D341Med (cell line): Measurements from ENCODE around the gene PARP6.

Experiments
- DNase-seq: peaks from one replicate; pipeline ENCODE4 v3.0.0; 2012; ENCODE audit warnings: low spot score

PARP6 gene, protein sequence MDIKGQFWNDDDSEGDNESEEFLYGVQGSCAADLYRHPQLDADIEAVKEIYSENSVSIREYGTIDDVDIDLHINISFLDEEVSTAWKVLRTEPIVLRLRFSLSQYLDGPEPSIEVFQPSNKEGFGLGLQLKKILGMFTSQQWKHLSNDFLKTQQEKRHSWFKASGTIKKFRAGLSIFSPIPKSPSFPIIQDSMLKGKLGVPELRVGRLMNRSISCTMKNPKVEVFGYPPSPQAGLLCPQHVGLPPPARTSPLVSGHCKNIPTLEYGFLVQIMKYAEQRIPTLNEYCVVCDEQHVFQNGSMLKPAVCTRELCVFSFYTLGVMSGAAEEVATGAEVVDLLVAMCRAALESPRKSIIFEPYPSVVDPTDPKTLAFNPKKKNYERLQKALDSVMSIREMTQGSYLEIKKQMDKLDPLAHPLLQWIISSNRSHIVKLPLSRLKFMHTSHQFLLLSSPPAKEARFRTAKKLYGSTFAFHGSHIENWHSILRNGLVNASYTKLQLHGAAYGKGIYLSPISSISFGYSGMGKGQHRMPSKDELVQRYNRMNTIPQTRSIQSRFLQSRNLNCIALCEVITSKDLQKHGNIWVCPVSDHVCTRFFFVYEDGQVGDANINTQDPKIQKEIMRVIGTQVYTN

DNA sequence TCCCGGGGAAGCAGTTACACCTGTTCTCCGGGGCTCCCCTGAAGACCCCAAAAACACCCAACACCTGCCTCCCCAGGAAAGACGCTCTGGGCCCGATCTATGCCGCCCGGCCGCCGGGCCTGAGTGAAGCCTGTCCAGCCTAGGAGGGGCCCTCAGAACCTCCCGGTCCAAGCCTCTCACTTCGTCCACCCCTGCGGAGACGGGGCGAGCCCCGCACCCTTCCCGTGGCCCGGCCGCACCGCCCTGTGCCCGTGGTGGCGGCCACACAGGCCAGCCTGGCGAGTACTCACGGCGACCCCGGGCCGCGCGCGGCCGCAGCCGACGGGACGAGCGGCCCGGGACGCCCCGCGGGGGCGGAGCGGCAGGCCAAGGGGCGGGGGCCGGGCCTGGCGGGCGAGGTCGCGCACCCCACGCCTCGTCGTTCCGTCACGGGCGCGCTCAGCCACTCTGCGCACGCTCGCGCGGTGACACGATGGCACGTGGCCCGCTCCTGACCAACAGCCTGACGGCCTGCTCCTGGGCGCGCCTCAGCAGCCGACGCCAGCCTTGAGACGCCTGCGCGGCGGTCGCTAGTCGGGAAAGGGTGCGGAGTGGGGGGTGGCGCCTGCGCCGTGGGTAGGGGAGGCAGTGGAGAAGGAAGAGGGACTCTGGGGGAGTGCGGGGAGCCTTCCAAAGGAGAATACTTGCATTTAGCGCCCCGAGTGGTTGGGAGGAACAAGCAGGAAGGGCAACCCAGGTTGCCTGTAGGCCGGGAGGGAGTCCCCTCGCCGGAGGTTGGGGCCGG, at the start of gene PARP6:
Gene PARP6, minus strand, starts transcription at position 342 of the 784 bp plus-strand sequence. CDS start 5,077 bp downstream, outside the sequence.
- DNase-seq = peak; percentile 99

DNA sequence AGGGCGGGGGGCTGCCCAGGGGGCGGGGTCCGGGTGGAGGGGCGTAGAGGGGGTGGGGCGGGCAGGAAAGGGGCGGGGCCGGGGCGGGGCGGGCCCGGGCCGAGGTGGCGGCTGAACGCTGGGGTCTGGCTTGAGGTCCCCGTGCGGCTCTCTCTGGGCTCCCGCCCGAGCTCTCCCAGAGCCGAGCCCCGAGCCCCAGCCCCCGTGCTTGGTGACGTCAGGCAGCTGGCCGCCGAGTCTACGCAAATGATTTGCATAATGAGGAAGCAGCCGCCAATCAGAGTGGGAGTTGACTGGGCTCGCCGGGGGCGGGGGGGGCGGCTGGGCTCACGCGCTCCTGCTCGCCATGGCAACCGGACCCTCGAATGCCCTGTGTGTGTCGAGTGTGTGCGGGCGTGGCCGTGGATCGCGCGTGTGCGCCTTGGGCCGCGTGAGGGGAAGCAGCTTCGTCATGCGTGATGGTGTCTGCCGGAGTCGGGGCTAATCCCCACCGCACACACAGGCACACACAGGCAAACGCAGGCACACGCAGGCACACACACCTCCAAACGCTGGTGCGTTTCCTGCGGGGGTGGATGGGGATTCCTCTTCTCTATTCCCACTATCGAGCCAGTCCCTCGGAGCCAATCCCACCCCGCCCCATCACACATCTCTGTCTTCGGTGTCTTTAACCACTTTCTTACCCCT, 47.8 kb upstream of the PARP6 start, which contains the start of gene CELF6:
Gene CELF6, minus strand, starts transcription at position 173 of the 687 bp plus-strand sequence. CDS start 283 bp downstream, outside the sequence.
- peak; percentile 97 for DNase-seq

DNA sequence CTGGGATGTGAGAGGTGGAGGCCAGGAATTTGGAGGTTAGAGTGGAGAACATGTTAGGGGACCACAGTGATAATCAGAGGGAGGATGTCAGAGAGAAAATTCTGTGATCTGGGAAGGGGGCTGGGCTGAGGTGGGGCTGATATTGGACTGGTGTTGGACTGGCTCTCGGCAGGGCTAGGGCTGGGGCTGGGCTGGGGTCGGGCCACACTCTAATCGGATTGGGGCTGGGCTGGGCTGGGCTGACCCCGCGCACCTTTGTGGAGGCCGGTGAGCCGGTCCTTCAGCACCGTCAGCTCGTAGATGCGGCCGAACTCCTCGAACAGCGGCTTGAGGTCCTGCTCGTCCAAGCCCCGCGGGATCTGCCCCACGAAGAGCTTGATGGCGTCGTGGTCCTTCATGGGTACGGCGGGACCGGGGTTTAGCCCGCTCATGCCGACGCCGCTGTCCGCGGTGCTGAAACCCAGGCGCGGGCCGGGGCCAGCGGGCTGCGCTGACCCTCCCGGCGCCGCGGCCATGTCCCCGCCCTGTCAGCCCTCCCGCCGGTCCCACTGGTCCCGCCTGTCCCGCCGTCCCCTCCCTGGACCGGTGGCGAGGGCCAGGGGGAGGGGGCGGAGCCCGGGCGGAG, 47.1 kb upstream of the PARP6 start:
- no peak for DNase-seq

DNA sequence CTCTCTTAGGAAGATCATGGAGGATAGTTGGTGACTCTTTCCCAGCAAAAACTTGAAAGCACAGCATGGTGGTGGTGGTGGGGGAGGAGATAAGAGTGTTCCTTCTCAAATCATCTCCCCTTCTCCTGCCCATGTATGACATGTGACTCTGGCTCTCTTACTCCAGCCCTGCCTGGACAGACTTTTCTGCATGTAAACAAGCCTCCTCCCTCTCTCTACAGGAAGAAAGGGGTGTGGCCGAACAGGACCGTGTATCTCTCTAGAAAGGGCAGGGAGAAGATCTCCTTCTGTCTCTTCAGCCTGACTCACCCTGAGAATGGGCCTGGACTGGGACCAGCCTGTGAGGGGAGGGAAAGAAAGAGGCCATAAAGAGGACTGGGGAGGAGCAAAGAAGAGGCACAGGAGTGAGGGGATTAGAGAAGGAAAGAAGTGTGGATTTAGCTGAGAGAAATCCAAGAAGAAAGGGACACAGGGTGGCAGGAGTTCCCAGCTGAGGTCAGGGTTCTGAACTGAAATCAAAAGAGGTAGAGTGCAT, 46.1 kb upstream of the PARP6 start:
- DNase-seq = no peak

DNA sequence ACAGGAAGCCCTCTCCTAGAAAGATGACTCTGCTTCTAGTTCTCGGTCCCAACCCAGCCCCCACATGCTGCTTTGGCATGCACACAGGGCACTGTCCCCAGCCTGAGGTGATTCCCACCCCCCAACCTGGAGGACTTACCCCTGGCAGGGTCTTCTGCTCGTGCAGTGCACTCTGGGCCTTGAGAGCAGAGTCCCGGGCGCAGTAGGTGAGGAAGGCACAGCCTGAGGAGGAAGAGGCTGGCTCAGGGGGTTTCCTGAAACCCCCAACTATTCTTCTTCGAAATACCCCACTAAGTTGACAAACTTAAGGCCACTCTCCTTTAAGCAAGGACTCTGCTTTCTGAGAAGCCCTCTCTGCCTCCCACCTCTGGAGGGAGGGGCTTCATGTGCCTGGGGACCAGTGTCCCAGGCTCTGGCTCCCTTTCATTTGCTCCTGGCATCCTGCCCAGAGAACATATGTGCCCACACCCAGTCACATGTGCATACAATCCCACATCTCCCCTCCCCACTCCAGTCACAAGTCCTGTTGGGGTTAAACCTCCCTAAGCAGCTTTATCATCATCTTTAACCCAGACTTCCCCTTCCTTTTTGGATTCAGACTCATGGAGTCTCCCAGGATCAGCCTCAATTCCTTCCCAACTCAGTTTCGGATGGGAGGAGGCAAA, 43.5 kb upstream of the PARP6 start:
- peak; percentile 87 for DNase-seq

DNA sequence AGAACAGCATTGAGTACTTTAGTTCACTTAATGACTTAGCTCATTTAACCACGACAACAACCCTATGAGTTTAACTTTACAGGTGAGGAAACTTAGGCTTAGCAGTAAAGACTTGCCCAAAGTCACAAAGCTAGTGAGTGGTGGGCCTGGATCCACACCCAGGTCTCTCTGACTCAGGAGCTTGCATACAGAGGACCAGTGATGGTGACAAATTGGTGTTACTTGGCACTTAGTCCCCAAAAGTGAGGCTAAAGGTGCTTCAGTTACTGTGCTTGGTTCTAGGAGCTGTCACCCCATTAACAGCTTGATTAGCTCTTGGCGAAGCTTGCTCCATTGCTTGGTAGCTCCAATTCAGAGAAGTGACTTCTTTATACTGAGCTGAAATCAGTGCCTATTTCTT, 41.5 kb upstream of the PARP6 start:
- no peak for DNase-seq

DNA sequence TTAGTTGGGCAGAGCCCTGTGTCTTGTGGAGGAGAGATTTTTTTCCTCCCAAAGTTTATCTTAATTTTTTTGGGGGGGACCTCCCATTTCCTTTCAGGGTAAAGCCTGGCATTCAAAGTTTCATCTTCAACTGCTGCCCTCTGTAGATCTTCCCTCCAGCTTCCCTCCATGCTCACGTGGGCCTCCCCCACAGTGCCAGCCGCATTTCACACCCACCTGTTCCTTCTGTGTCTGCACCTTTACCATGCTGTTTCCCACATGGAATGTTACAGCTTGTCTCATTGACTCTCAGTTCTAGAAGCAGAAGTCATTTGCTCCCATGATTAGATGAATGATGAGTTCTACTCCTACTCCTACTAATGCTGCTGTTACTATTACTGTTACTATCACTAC, 41.1 kb upstream of the PARP6 start:
- no peak for DNase-seq

DNA sequence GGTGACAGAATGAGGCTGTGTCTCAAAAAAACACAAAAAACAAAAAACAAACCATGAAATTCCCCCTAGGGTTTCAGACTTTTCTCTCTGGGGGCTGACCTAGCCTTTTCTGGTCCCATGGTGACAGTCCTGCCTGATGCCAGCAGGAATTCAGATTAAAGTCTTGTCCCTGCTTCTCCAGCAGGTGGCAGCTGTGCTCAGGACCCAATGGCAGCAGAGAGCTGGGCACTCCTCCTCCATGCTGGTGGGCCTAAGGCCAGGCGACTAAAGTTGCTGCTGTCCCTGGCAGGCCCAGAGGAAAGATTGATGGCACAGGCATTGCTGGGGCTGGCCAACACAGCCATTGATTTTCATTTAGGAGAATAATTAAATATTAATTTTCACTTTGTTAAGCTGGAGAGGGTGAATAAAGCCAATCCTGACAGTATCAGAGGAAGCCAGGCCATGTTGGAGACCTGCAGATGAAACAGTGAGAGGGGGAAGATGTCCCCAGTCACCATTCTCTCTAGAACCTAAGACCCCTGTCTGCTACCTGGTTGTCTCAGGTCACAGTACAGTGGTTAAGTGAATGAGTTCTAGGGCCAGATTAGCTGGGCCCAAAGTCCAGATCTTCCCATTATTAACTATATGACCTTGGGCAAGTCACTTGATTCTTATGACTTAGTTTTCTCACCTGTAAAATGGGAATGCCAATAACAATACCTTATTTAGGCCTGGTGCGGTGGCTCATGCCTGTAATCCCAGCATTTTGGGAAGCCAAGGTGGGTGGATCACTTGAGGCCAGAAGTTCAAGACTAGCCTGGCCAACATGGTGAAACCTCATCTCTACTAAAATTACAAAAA, 40.5 kb upstream of the PARP6 start:
- DNase-seq = peak; percentile 86

DNA sequence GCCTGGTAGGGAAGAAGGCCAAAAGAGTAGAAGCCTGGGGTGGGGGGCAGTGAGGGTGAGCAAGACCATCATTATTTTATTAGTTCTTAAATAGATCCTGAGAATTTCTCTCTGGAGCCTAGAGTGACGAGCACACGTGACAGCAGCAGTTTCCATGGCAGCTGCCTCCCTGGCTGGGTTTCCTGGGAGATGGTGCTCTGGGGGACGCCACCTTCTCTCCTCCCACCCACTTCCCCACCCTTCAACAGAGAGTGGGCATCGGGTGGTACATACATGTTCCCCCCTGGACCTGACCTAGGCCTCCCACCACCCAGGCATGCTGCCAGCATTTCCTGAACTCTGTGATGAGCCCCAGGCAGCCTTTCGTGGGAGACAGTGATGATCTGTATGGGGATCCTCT, 34.7 kb upstream of the PARP6 start:
- no peak for DNase-seq

DNA sequence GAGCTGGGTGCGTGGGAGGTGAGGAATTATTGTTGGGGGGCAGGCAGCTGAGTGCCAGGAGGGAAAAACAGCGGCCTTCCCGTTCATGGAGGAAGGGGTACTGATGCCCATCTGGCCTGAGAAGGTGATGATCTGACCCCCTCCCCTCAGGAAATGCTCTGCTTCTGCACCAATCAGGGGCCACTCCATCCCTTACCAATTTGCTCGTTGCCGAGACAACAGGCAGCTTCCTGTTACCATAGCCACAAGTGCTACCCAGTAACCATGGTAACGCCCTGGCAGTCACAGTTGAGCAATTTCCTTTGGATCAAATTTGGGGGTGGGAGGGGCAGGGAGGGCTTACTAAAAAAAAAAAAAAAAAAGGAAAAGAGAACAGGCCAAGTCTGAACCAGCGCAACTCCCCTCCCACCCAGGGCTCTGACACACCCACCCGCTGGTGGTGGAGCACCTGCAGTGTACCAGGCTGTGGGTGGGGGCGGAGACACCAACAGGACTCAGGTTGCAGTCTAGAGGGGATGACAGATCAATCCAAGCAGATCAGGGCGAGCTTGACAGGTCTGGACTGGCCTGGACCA, 33.9 kb upstream of the PARP6 start:
- no peak for DNase-seq

DNA sequence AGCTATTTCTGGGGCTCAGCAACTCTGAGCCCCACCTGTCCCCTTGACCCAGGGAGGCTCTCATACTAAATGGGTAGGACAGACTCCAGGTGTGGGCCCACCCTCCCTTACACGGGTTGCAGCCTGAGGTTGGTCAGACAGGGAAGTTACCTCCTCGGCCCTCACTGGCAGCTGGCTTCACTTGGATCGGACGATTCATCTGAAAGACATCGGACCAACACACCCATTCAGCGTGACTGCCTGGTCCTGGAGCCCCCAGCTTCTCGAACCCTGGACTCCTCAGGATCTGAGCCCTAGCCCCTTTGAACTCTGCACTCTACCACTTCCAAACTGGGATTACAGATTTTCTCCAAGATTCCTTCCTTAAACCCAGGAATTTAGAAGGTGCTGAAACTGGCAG, 32.2 kb upstream of the PARP6 start:
- no peak for DNase-seq

DNA sequence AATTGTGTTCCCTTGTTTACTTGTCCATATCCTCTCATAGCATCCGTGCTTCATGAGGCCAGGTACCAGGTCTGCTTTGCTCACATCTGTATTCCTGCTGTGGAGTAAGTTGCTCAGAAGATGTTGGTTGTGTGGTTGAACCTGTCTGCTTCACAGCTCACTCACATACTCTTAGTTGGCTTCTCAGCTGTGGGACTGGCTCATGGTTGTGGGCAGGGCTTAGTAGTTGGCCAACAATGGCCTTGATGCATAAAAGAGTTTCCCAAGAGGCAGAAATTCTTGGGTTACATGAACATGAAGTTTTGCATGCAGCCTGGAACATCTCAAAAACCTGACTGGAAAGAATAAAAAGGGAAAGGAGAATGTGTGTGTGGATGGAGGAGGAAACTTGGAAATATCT, 30.6 kb upstream of the PARP6 start:
- no peak for DNase-seq

DNA sequence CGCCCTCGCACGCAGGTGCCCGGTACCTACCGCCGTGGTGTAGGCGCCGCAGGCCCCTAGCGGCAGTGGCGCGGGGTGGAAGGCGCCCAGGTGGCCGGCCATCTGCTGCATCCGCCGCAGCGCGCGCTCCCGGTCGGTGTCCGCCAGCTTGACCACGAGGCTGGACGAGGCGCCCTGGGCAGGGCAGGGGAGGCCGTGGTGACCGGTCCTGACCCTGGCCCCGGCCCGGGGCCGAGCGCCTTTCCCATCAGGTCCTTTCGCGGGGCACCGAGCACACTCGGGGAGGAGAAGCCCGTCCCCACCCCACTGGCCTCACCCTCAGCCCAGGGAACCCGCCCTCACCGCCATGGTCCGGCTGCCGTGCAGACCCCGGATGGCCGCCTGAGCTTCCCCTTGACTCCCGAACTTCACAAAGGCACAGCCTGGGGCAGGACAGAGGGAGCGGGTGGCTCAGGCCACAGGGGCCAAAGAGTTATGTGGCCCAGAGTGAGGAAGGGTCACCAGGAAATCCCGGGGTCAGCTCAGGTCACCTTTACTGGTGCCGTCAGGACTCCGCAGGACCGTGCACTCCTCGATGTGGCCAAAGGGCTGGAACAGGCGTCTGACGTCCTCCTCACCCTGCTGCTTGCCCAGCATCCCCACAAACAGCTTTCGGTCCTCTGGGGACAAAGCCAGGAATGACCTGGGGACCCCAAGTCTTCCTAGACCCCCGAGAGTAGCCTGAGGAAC, 17.4 kb upstream of the PARP6 start:
- no peak for DNase-seq

DNA sequence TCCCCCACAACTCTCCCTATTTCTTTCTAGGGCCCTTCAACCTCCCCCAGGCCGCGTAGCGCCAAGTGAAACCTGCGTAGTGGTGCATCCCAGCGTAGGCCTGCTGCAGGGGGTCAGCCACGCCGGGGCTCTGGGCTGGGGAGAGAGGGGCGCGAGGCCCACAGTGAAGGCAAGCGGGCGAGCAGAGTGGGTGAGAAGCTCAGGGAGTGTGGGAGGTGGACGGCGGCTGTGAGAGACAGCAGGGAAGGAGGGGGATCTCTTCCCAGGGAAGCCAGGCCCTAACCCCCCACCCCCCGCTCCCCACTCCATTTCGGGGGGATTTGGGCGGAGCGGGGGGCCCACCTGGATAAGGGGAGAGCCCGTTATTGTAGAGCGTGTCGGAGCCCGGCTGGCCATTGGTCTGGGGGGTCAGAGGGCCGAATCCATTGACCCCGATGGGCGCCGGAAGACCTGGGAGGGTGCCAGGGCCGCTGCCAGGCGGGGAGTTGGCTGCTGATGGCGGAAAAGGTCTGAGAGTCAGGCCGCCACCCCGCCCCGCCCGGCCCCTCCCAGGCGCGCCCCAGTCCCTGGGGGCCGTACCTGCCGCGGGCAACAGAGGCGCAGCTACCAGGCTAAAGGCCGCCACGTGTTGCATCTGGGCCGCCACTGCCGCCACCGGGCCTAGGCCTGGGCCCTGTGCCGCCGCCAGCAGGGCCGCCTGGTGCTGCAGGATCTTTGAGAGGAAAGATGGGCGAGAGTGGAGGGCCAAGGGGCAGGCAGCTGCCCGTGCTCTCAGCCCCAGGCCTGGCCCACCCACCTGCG, 16.6 kb upstream of the PARP6 start:
- DNase-seq = no peak

DNA sequence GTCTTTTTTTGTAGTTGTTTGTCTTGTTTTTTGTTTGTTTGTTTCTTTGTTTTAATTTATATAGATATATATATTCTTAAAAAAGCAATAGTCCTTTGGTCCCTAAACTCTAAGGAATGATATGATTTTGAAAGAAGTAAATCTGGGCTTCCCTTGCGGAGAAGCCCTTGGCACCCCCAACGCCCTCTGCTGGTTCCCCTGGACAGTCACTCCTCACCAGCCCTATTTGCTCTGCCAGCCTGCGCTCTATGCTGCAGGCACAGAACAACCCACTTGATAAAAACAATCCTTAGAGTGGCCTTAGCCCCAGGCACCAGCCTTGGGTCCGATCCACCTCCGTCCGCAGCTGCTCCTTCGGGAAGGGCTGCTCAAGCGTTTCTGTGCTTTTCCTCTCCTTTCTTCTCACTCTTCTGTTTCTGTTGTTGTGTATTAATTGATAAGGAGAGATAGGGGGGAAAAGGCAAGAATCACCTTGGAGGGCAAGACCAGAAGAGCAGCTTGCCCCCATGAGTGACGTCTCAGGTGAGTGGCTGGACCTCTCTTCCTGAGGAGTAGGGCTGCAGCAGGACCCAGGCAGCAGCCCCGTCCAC, 13.7 kb upstream of the PARP6 start:
- DNase-seq = peak; percentile 86

DNA sequence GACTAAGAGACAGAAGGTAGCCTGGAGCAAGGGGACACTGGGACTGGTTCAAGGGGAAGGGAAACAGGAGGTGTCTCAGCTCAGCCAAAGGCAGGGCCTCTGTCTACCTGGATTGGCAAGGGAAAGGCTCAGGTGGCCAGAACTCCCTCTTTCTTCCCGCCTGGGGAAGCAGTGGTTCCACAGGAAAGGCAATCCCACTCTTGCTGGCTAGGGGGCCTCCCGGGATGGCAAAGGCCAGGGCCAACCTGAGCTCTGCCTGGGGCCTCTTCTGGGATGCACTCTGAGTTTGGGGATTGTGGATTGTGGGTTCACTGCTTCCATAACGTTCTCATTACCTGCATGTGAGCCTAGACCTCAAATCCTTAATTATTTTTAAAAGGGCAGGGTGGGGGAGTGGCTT, 13.0 kb upstream of the PARP6 start:
- no peak for DNase-seq

DNA sequence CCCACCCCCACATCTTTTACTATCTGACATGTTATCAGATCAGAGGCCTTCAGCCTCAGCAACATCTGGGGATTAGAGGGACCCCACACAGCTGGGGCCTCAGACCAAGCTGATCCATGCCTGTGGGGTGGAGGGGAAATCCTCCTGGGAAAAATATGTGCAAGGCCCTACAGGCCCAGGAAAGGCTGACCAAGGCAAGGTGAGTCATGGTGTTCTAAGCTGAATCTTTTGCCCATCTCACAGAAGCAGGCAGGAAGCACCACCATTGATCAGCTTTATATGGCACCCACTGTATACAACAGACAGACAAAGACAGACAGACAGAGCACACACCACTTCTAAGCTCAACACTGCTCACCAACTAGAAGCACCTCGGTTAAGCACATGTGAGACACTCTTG, 12.4 kb upstream of the PARP6 start:
- DNase-seq = no peak

DNA sequence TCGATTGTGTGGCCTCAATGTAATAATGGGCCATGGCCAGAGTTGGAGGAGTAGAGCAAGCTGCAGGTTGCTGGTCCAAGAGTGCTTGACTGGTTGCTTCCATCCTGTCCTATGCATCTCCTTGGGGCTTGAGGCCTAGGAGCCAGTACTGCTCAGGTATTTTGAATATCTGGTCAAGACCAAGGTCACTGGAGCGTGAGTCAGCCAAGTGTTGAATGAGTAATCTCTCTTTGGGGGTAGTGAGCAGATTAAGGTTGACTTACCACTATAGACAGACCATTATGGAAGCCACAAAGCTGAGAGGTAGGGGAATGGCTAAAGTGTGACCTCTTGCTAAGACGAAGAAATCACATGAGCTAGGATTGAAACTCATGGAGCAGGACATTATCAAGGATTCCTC, 9.4 kb upstream of the PARP6 start:
- DNase-seq = no peak
